NCI-H524 treated with DMSO at 0.1 percent for 48 hours (cell line): ENCODE measurements around the gene PPFIA1.

ENCODE experiments used
- DNase-seq: peaks from one replicate; lab custom pipeline; 2025; lab: John Stamatoyannopoulos, UW

PPFIA1 gene

DNA sequence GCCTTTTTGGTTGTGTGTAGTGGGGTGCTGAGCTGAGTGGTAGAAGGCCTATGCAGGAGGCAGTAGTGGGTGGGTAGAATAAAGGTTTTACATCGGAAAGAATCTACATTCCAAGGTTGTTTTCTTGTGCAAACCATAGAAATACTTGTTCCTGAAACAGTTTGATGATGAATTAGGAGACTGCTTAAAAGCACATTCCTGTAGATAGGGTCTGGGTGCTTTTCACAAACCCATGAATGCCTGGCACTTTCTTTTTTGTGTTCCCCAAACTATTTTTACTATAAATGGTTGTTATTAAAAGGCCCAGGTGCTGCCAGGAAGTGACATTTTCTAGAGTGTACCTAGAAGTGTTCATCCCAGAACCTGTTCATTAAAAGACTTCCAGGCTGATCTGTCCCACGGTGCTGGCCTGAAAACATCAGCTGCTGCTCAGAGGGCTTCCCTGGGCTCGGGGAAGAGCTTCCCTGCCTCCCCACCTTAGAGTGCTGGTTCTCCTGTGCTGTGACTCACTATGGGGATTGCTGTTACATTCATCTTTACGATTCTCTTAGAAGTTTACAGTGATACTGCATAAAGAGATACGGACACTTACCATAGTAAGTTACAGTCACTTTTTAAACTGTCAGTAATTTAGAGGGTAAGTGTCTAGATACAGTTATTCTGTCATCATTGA lies 27.9 kb downstream of the PPFIA1 start:
- no peak for DNase-seq

DNA sequence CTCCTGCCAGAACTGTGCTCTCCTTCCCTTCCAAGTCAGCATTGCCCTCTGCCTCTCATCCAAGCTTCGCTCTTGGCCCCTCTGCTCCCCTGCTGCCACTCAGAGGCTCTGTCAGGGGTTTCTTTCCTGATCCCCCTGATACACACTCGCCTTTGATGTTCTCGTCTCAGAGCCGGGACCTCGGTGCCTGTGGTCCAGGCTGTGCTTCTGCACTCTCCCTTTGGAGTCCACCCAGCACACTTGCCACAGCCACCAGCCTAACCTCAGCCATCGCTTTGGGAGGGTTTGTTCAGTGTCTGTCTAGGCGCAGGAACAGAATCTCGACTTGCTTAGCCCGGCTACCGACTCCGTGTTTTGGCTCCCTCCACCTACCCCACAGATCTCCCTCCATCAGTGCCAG lies 29.1 kb downstream of the PPFIA1 start:
- no peak for DNase-seq

DNA sequence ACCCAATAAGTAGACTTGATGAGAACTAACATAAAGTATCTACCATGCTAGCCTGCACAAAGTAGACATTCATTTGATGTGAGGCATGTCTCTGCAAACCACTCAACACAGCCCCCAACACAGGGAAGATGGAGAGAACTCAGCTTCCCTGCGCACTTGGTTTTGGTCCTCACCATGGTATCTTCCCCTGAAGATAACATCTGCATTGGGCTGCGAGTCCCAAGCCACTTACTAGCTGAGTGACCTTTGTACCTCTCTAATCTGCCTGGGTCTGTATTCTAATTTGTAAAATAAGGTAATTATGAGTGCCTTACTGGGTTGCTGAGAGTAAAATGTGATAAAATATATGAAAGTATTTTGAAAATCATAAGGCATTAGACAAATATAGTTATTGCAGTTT lies 30.7 kb downstream of the PPFIA1 start:
- no peak for DNase-seq

DNA sequence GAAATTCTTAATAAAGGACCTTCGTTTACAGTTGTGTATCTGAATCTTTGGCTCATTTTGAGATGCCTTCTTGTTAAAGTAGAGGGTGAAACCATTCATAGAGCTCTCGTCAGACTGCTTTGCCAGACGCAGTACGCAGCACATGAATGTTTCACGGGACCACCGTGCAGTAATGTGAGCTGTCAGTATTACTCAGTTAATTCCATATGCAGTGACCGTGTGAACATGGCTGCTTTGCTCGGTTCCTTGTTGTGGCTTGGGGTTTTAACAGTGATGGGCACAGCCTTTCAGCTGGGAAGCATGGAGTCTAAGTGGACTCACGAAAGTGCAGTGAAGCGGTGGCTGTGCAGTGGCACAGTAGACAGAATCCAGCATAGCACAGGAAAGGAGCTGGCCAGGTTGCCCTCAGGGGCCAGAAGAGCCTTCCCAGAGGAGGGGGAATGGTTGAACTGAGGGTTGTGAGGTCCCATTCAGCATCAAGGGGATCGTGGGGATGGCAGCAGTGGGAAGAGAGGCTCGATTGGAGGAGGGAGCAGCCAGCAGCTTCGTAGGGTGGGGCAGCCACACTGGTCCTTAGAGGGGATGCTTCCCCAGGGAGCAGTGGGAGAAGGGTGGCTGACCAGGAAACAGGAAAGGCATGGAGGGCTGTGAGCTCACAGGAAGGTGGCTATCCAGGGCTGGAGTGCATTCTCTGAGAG lies 31.4 kb downstream of the PPFIA1 start:
- no peak for DNase-seq

- no peak for DNase-seq
Observed at GRCh38 chr11:70302419-70302752, 31.9 kb downstream of the PPFIA1 start.

DNA sequence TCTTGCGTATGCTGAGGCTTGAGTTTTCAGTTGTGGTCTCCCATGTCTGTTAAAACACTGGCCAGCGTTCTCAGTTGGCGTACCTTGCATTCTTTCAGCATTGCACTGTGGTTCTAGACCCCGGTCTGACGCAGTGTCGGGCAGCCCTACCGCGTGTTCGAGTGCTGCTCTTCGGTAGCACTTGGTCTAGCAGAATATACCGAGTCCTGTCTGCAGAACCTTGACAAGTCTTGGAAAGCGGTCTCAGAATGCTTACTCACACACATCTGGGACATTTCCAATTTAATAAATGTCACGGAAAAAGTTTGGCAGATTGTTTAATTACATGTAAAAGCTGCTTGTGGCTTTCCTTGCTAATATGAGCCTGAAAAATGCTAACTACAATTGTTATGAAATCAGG lies 32.6 kb downstream of the PPFIA1 start:
- no peak for DNase-seq

DNA sequence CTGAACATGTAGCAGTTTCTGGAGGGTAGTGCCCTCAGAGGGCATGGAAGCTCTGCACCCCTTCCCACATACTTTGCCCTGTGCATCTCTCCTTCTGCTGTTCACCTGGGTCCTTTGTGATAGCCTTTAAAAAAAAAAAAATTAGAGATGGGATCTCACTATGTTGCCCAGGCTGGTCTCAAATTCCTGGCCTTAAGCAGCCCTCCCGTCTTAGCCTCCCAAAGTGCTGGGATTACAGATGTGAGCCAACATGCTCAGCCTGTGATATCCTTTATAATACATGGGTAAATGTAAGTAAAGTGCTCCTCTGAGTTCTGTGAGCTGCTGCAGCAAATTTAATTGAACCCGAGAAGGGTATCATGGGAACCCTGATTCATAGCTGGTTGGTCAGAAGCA lies 33.7 kb downstream of the PPFIA1 start:
- no peak for DNase-seq

DNA sequence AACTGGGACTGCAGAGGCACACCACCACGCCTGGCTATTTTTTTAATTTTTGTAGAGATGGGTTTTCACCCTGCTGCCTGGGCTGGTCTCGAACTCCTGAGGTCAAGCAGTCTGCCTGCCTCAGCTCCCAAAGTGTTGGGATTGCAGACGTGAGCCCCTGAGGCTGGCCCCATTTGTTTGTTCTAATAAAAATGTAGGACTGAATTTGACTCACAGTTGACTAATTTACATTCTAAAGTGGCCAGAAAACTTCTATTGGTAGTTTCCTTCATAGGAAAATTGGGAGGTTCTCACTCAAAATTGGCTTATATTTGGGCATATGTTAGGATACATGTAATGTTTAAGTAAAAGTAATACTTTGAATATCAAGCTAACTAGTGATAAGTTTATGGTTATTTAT lies 35.0 kb downstream of the PPFIA1 start:
- DNase-seq: no peak

GRCh38 chr11:70306586-70307033 lies 36.1 kb downstream of the PPFIA1 start:
- no peak for DNase-seq

DNA sequence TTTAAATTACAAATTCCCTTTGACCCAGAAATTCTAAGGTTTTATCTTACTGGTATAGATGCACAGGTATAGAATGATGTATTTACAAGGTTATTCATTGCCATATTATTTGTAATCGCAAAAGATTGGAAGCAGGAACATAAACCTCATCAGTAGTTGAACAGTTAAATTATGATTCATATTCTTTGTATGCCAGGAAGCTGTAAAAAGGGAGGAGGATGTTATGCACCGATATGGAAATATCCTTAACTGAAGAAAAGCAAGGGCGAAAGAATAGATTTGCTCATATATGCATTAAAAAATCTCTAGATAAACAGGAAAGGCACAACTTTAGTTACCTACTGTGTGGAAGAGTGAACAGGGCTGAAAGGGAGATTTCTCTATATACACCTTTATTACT lies 36.7 kb downstream of the PPFIA1 start:
- DNase-seq: no peak

DNA sequence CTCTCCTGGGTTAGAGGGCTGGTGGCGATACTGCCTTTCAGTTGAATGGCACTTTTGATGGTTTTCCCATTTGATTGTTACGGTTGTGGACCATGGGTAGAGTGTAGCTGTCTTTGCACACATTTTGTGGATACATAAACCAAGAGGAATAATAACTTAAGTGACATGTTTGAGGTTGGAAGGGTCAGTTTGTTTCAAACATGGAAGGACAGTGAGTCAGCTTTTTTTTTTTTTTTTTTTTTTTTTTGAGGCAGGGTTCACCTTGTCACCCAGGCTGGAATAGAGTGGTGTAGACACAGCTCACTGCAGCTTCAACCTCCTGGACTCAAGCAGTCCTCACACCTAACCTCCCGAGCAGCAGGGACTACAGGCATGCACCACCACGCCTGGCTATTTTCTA lies 41.1 kb downstream of the PPFIA1 start:
- DNase-seq: no peak

- no peak for DNase-seq
Observed at GRCh38 chr11:70312401-70313357, 42.2 kb downstream of the PPFIA1 start.

- no peak for DNase-seq
Observed at GRCh38 chr11:70313945-70314344, 43.5 kb downstream of the PPFIA1 start.

DNA sequence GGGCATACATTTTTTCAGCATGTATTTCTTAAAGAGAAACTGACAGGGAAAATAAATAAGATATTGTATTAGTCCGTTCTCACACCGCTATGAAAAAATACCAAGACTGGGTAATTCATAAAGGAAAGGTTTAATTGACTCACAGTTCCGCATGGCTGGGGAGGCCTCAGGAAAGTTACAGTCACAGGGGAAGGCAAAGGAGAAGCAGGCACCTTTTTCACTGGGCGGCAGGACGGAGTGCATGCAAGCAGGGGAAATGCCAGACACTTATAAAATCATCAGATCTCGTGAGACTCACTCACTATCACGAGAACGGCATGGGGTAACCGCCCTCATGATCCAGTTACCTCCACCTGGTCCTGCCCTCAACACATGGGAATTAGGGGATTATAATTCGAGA lies 44.2 kb downstream of the PPFIA1 start:
- no peak for DNase-seq

DNA sequence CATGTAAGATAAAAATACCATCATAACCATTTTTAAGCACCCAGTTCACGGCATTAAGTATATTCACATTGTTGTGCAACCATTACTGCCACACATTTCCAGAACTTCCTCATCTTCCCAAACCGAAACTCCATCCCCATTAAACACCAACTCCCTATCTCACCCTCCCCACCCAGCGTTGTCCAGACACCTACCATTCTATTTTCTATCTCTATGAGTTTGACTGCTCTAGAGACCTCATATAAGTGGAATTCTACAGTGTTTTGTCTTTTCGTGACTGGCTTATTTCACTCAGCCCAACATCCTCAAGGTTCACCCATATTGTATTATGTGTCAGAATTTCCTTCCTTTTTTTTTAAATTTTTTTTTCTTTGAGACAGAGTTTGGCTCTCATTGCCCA lies 45.2 kb downstream of the PPFIA1 start:
- DNase-seq: no peak

DNA sequence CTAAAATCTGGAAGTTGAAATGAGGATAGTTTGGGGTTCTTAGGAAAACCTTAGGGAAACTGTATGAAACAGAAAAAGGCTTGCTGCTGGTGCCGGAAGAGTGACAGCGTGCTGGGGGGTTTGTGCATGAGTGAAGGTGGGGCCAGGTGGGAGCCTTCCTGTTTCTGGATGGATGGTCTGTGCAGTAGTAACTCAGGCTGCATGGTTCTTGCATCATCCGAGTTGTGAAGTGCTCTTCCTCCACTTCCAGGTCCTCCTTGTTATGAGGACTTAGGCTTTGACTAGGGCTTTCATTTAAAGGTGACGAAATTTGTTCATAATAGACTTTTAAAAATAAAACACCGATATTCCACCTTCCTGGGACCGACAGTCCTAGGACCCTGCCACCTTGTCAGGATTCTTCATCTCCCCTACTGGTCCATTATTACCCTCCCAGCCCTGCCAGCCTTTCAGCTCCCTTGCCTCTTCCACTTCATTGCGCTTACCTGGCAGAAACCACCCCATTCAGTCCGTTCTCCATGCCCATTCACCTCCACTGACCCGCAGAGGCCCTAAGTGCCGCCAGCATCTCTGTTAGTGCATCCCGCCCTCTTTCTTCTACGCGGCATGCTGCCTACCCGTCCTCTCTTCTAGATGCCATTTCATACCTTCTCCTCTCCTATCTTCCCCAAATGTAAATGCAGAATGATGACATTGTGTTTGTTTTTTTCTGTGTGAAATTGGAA lies 47.3 kb downstream of the PPFIA1 start:
- no peak for DNase-seq

DNA sequence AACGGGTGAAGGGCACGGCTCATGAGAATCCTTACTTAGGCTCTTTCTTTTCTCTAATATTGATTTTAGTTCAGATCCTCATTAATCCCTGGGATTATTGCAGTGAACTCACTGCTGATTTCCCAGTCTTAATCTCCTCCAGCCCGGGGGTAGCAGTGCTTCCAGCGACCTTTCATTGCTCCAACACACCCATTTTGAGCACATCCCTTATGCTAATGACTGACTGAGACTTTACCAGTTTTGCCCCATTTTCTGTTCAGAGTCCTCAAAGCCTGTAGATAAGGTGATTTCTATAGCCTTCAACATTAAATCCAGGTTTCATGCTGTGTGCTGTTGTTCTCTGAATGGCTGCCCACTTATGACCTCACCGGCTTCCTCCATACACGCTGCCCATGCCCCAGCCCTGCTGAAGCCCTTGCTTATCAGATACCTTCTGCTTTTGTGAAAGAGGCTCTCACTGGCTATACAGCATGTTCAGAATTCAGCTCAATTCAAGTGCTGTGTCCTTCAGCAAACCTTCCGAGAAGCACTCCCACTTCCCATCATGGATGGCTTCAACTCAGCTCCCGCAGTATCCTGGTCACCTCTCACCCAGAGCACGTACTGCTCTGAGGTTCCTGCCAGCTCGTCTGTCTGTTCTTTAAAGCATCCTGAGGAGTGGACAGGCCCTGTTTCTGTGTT lies 49.0 kb downstream of the PPFIA1 start:
- no peak for DNase-seq

GRCh38 chr11:70322666-70323065 lies 52.2 kb downstream of the PPFIA1 start:
- DNase-seq: no peak

DNA sequence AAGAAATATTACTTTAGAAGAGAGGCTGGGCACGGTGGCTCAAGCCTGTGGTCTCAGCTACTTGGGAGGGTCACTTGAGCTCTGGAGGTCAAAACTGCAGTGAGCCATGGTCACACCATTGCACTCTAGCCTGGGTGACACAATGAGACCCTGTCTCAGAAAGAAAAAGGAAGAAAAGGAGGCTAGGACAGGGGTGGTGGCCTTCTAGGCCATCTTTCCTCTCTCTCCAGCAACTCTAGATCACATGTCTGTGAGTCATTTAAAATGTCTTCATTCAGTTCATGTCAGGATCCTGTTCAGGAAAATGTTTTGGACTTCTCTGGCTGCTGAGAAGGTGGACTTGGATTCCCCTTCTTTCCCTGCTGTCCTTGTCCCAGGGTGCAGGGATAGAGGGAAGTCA lies 53.3 kb downstream of the PPFIA1 start:
- no peak for DNase-seq

DNA sequence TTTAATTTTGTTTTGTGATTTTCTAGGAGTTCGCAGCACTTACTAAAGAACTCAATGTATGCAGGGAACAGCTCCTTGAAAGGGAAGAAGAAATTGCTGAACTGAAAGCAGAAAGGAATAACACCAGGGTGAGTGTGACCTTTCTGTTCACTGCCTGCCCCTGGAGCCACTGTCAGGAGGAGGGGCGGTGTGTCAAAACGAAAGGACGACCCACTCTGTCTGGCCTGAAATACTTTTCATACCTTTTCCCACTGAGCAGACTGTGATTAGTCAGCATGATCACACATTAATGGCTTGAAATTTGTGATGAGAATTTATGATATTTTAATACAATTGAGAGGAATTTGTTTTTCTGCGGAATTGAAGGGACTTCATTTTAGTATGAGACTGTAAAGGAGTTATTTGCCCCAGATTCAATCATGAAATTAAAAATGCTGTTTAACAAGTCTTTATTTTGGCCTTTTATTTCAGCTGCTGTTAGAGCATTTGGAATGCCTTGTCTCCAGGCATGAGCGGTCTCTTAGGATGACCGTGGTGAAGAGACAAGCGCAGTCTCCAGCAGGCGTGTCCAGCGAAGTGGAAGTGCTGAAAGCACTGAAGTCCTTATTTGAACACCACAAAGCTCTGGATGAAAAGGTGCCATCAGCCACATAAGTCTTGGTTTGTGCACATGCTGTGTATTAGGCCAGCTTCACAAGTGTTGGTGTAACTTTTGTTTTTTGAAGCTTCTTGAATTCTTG lies 54.1 kb downstream of the PPFIA1 start:
- no peak for DNase-seq

GRCh38 chr11:70325824-70326223 lies 55.3 kb downstream of the PPFIA1 start:
- DNase-seq: no peak
